Measurements from ENCODE around the gene AARS1. TPM values are rescaled to one million over a fixed set of nuclear protein-coding genes. Genes with fewer than 3 reads are reported as not detected.
"Not testable (repeated sequence)": the region's sequence is repeated elsewhere in the genome, so short reads cannot be mapped to it uniquely, and the experiment has no call there.

The AARS1 gene
- total RNA-seq, 1 donor from 2014 or later, result 98.4 TPM

- intact Hi-C loops (cut with micrococcal nuclease), result no loop called here
Observed at GRCh38 chr16:70276392-70276791, 12.9 kb downstream of the AARS1 start.

GRCh38 chr16:70271696-70272095 lies 17.6 kb downstream of the AARS1 start:
- intact Hi-C loops (cut with micrococcal nuclease), result no loop called here

- intact Hi-C loops (cut with micrococcal nuclease), result no loop called here
Observed at GRCh38 chr16:70270176-70270575, 19.1 kb downstream of the AARS1 start.

DNA sequence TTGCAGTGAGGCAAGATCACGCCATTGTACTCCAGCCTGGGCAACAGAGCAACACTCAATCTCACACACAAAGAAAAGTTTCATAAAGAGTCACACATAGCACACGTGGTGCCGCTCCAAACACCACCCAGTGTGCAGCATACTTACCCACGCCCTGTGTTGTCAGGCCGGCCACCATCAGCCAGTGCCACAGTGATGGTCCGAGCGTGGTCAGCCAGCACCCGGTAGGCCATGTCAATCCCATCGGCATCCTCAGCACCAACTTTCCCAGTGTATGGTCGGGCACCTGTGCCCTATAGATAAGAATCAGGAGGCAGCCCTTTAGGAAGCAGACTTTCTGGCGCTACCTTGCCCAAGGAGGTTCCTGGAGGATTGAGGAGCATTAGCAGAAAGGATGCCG lies 19.8 kb downstream of the AARS1 start:
- intact Hi-C loops (cut with micrococcal nuclease), result no loop called here

DNA sequence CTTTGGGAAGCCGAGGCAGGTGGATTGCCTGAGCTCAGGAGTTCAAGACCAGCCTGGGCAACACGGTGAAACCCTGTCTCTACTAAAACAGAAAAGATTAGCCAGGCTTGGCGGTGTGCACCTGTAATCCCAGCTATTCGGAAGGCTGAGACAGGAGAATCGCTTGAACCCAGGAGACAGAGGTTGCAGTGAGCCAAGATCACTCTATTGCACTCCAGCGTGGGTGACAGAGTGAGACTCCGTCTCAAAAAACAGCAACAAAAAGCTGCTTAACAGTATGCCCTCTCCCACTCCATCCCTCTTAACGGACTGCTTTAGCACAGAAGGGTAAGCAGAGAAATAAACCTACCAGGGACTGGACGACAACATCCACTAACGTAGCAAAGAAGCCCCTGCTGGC lies 21.4 kb downstream of the AARS1 start:
- intact Hi-C loops (cut with micrococcal nuclease), result not testable (repeated sequence)

- intact Hi-C loops (cut with micrococcal nuclease), result no loop called here
Observed at GRCh38 chr16:70267516-70267915, 21.8 kb downstream of the AARS1 start.

- intact Hi-C loops (cut with micrococcal nuclease), result loop anchor here (10.0 kb wide), 1 partner anchor 925 kb away; the partner anchor contains the start of genes COG8, NIP7 and PDF
Observed at GRCh38 chr16:70259903-70260302, 29.4 kb downstream of the AARS1 start.

DNA sequence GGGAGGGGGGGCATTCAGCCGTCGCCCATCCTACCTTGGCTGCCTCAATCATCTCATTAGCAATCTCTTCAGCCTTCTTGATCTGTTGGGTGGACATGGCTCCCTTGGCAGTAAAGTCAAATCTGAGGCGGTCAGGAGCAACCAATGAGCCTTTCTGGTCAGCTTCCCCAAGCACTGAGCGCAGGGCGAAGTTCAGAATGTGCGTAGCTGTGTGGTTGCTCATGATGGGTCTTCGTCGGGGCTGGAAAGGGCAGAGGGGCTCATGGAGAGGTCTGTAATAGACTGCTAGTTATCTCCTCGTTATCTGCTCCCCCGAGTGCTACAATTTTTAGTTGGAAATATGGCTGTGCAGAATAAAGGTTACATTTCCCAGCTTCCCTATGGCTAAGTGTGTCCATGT lies 30.4 kb downstream of the AARS1 start:
- intact Hi-C loops (cut with micrococcal nuclease), result loop anchor here (10.0 kb wide), 1 partner anchor 924 kb away; the partner anchor contains the start of genes COG8, NIP7 and PDF

GRCh38 chr16:70258065-70258464 lies 31.2 kb downstream of the AARS1 start:
- intact Hi-C loops (cut with micrococcal nuclease), result loop anchor here (10.0 kb wide), 1 partner anchor 923 kb away; the partner anchor contains the start of genes COG8, NIP7 and PDF

GRCh38 chr16:70257391-70257790 lies 31.9 kb downstream of the AARS1 start:
- intact Hi-C loops (cut with micrococcal nuclease), result loop anchor here (10.0 kb wide), 1 partner anchor 923 kb away; the partner anchor contains the start of genes COG8, NIP7 and PDF

DNA sequence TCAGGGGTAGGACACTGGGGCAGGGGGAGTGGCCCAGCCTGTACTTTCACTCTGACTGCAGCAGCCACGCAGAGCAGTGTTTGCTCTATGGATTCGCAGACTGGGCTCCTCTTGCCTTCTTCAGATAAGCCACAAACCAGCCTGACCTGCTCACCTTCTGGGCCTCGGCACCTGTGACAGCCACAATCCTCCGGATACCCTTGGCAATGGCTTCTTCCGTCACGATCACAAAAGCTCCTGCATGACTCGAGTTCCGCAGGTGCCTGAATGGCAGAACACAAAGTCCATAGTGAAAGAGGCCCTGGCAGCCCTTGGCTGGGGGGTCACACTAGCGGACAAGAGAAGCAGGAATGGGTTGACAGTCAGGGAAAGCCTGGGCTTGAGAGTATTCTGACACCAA lies 33.7 kb downstream of the AARS1 start:
- intact Hi-C loops (cut with micrococcal nuclease), result loop anchor here (10.0 kb wide), 1 partner anchor 921 kb away; the partner anchor contains the start of genes COG8, NIP7 and PDF

DNA sequence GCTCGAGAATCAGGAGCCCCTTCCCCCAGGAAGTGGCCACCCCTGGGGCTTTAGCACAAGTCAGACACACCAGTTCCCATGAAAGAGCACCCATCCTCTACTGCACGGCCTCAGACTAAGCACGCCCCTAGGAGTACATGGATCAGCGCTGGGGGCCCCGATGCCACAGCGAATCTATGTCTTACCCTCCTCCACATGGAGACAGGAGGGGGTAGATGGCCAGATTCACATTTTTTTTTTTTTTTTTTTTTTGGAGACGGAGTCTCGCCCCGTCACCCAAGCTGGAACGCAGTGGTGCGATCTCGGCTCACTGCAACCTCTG lies 34.4 kb downstream of the AARS1 start:
- intact Hi-C loops (cut with micrococcal nuclease), result loop anchor here (5.0 to 10.0 kb wide), 3 partner anchors 182 to 1068 kb away; partner anchors contain the start of genes COG8, NIP7, PDF and SNTB2

DNA sequence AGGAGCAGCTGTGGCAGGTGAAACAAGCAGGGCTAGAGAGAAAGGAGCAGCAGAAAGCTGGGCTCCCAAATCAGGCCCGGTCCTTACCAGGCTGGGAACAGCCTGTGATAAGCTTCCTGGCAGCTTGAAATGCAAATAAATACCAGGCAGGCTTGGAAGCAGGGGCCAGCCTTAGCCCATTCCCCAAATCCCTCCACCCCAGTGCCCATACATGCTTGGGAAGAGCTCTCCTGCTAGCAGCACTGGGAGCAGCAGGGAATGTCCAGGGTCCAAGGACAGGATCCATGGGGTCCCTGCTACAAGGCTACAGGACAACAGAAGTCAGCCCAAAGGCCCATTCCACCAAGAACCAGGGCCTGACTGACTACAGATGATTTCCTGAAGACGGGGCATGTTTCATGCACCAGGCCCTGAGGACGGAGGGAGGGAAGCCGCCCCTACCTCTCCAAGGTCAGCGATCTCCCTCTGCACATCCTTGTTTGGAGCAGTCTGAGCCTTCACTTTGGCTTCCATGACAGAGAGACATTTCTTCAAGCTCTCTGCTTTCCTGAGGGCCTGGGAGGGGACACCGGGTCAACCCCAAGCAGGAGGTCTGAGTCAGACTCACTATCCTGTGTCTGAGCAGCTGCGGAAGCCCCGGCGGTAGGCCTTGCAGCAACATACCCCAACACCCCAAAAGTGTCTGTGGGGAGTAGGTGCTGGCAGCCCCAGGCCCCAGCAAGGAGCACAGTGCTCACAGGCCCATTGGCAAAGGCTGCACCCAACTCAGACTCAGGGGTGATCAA lies 34.9 kb downstream of the AARS1 start:
- intact Hi-C loops (cut with micrococcal nuclease), result loop anchor here (5.0 to 10.0 kb wide), 3 partner anchors 183 to 1067 kb away; partner anchors contain the start of genes COG8, NIP7, PDF and SNTB2

DNA sequence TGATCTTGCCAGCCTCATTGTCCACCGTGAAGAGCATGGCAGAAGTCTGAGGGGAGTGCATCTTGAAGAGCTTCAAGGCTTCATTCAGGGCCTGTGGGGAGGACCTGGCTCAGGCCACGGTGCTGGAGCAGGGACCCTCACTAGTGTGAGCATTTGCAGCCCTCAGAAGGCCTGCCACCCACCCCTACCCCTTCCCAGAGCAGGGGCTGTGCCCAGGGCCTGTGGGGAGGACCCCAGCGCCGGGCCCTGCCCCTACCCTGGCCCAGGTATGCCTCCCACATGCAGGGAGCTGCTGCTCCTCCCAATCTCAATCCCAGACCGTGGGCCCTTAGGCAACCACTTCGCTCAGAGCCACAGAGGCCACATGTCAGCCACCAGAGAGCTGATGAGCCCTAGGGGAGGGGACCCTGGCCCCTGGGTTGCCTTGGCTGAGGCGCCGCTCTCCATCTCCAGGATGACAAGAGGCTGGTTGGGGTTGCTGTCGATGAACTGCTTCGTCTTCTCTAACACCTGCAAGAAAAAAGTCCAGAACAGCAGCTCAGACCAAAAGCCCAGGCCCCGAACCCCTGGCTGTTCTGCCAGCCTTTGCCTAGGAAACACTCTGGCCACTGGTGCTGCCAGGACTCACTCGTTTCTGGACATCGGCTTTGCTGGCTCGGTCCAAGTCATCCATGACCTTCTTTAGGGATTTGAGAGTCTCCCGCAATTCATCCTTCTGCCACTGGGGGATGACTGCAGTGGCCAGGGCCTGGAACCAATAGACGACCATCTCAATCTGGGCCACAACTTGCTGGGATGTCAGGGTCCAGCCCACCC lies 35.8 kb downstream of the AARS1 start:
- intact Hi-C loops (cut with micrococcal nuclease), result loop anchor here (2.0 to 10.0 kb wide), 4 partner anchors 93 to 1066 kb away; partner anchors contain the start of genes COG8, DDX19A, NIP7 and PDF

GRCh38 chr16:70252355-70252988 lies 36.8 kb downstream of the AARS1 start:
- intact Hi-C loops (cut with micrococcal nuclease), result loop anchor here (1.0 to 10.0 kb wide), 7 partner anchors 31 to 1065 kb away; partner anchors contain the start of genes AARS1, COG4, COG8 and DDX19A

DNA sequence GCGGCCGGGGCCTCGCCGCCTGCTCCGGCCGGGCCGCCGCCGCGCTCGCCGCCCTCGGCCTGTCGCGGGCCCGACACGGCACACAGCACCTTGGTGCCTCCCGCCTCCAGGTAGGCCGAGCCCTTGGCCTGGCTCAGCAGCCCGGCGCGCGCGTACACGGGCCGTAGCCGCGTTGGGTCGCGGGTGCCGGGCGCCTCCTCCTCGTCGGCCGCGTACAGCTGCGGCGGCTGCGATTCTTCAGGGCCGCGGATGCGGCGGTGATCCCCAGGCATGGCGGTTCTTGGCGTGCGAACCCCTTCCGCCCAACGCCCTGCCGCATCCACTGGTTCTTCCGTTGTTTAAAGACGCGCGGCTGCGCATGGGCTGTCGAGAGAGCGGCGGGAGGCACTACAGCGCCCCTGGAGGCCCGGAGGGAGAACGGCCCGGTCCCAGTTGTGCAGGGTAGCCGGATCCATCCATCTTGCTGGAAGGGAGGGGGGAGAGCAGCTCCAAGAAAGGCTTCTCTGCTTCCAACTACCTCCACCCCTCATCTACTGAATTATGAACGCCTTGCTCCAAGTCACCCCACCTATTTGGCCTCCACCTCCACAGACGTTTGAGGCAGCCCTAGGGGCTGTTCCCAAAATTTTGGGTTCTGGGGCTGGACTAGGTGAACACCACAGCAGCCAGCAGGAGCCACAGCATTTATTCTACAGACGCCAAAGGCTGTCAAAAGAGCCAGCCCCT lies 37.5 kb downstream of the AARS1 start, which contains the start of gene EXOSC6:
Gene EXOSC6, minus strand, starts transcription at position 312 of the 726 bp plus-strand sequence. Its CDS starts 40 bp downstream, at position 272.
- intact Hi-C loops (cut with micrococcal nuclease), result loop anchor here (1.0 to 10.0 kb wide), 7 partner anchors 32 to 1064 kb away; partner anchors contain the start of genes AARS1, COG4, COG8 and DDX19A

DNA sequence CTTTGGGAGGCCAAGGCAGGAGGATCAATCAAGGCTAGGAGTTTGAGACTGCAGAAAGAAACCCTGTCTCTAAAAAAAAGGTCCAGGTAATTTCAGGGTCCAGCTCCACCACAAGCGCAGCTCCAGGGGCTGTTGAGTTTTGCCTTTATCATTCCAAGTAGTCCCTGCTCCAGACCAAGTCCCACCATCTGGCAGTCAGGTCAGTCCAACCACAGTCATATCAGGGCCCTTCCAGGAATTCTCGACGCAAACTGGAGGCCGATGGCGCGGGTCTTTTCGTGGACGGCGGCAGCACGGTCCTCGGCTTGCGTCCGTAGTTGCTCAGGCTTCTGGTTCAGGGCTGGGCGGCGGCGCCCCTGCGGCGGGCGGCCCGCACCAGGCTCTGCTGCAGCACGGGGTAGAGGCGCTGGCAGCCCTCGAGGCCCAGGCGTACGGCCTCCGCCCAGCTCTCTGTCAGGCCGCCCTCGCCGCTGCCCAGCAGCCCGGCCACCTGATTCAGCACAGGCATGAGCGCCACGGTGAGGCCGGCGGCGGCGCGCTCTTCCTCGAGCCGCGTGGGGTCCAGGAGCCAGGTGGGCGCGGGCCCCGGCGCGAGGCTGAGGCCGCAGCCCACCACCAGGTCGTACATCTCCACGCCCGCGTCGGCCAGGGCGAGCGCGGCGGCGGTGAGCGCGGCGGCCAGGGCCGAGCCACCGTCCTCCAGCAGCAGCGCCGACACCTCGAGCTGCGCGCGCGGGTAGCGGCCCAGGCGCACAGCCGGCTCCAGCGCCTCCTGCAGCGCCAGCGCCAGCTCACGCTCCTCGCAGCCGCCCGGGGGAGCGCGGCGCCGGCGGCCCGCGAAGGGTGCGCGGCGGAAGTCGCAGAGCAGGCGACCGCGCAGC lies 38.3 kb downstream of the AARS1 start:
- intact Hi-C loops (cut with micrococcal nuclease), result loop anchor here (5.0 to 10.0 kb wide), 3 partner anchors 186 to 1064 kb away; partner anchors contain the start of genes COG8, NIP7, PDF and SNTB2

- intact Hi-C loops (cut with micrococcal nuclease), result loop anchor here (5.0 to 10.0 kb wide), 3 partner anchors 188 to 1062 kb away; partner anchors contain the start of genes COG8, NIP7, PDF and SNTB2
Observed at GRCh38 chr16:70249697-70250096, 39.6 kb downstream of the AARS1 start.

GRCh38 chr16:70238773-70239172 lies 50.5 kb downstream of the AARS1 start:
- intact Hi-C loops (cut with micrococcal nuclease), result not testable (repeated sequence)

Measured in T-helper 1 cell treated with Interleukin-12 subunit alpha and Interleukin-12 subunit beta and Interleukin-4 antibody, amounts not matched to agents 30 ng/mL and 1 ng/mL, for 36 hours (primary cell).